Body of pancreas (tissue), 4 donors: ENCODE data around the gene PRSS38. TPM values are rescaled to one million over a fixed set of nuclear protein-coding genes. Genes with fewer than 3 reads are reported as not detected.

Experiments used
- ATAC-seq: fragments of 150-250 bp; one replicate; pipeline ENCODE4 v1.9.1; 2016
- DNase-seq, 4 donors: peaks; one replicate each; pipeline ENCODE4 v3.0.0-alpha.2; 2019
- H3K27ac ChIP-seq, 4 donors: fragments of 200-600 bp; sonication (generic); 1 replicate in 3 of 4; 2 replicates in 1 of 4; pipeline versions ENCODE4 v1.5.1 to v1.6.1; 2016 to 2019; ENCODE audit warnings: mild to moderate bottlenecking in 1 of 4, mixed read lengths in 1 of 4, moderate library complexity in 1 of 4
- H3K27me3 ChIP-seq, 2 donors: fragments of 200-600 bp; sonication (generic); one replicate each; pipeline ENCODE4 v1.6.0; 2016; ENCODE audit warnings: mild to moderate bottlenecking in 1 of 2
- H3K36me3 ChIP-seq, 2 donors: fragments of 200-600 bp; sonication (generic); replicated peaks in 1 of 2; 2 replicates each; pipeline ENCODE4 v1.5.1; 2016; ENCODE audit warnings: low read depth in 2 of 2; ENCODE audit not compliant: insufficient read depth in 1 of 2
- H3K4me1 ChIP-seq: fragments of 200-600 bp; sonication (generic); one replicate; pipeline ENCODE4 v1.6.0; 2016
- H3K4me3 ChIP-seq, 2 donors: fragments of 200-600 bp; sonication (generic); 1 replicate in 1 of 2; 2 replicates in 1 of 2; pipeline ENCODE4 v1.5.1; 2016 to 2019
- H3K9me3 ChIP-seq, 3 donors: fragments of 200-600 bp; sonication (generic); 1 replicate in 2 of 3; 2 replicates in 1 of 3; pipeline ENCODE4 v1.5.1; 2016
- CTCF ChIP-seq, 7 experiments: fragments of 450-650 bp in 4 of 7; fragments of 200-600 bp in 3 of 7; sonication (generic) in 3 of 7; IDR thresholded peaks; one replicate each; pipeline ENCODE4 v1.5.1; 2016 to 2019; ENCODE audit warnings: antibody characterized with exemption in 7 of 7
- POLR2A ChIP-seq, 3 donors: fragments of 450-650 bp; IDR thresholded peaks; one replicate each; pipeline ENCODE4 v1.6.1; 2016; ENCODE audit warnings: antibody characterized with exemption in 3 of 3, mild to moderate bottlenecking in 2 of 3
- WGBS, 2 donors: methylation state at CpG; one replicate each; pipeline ENCODE4 v1.1.5; 2017; 5-methylcytosine and 5-hydroxymethylcytosine counted together
- intact Hi-C: fragments of 100-400 bp; cut with DNase I; formaldehyde crosslinking; loops from one replicate; pipeline ENCODE4 v1.15.1; 2023
- total RNA-seq, 2 donors: library from RNA; depleted of rRNA; stranded (reverse); fragments of >200 nt; gene quantifications; one replicate each; pipeline ENCODE4 v1.1.0, GENCODE V29; 2016

PRSS38 gene
- total RNA-seq, 2 donors from 2014 or later, result not detected

GRCh38 chr1:227883641-227884301 is 68.3 kb downstream of the PRSS38 start:
- no peaks in the 10 kb centered on the region for H3K9me3 ChIP-seq
- H3K36me3 ChIP-seq, result no peaks in the 10 kb centered on the region
- peaks cover 13% of the 10 kb centered on the region for H3K4me1 ChIP-seq
- TF ChIP-seq POLR2A (IDR thresholded peaks at IDR 0.05) (no peak), CTCF (IDR thresholded peaks at IDR 0.05) (no peak)
- no peaks in the 10 kb centered on the region for H3K27me3 ChIP-seq
- intact Hi-C loops, result no loop called here
- ATAC-seq, result no peak
- WGBS, 2 donors, result 87 to 88% methylated on average over 12 to 14 of the region's 15 CpGs
- DNase-seq, result peak in 2 of 4 donors; percentile 6 to 7
- H3K27ac ChIP-seq, result no peak overlapping the region
- no peak overlapping the region for H3K4me3 ChIP-seq

- H3K27me3 ChIP-seq, result no peaks in the 10 kb centered on the region
- WGBS, 2 donors, result 67 to 85% methylated on average over 3 to 13 of the region's 15 CpGs
- no peaks in the 10 kb centered on the region for H3K36me3 ChIP-seq
- no peak overlapping the region for H3K4me3 ChIP-seq
- TF ChIP-seq POLR2A (IDR thresholded peaks at IDR 0.05) (no peak), CTCF (IDR thresholded peaks at IDR 0.05) (no peak)
- H3K9me3 ChIP-seq, result no peaks in the 10 kb centered on the region
- H3K27ac ChIP-seq, result no peak overlapping the region
- intact Hi-C loops, result no loop called here
- ATAC-seq (no peak), DNase-seq (peak in 2 of 4 donors; percentile 7 to 8)
- H3K4me1 ChIP-seq, result peaks cover 13% of the 10 kb centered on the region
Observed at GRCh38 chr1:227884370-227885134, 69.1 kb downstream of the PRSS38 start.

GRCh38 chr1:227885135-227885647 is 69.7 kb downstream of the PRSS38 start:
- no peaks in the 10 kb centered on the region for H3K27me3 ChIP-seq
- TF ChIP-seq POLR2A (IDR thresholded peaks at IDR 0.05) (no peak), CTCF (IDR thresholded peaks at IDR 0.05) (no peak)
- intact Hi-C loops, result no loop called here
- ATAC-seq (no peak), DNase-seq (peak in 1 of 4 donors; percentile 8)
- WGBS, 2 donors, result 78 to 88% methylated on average over 4 to 8 of the region's 8 CpGs
- no peaks in the 10 kb centered on the region for H3K9me3 ChIP-seq
- no peak overlapping the region for H3K4me3 ChIP-seq
- no peaks in the 10 kb centered on the region for H3K36me3 ChIP-seq
- H3K27ac ChIP-seq, result no peak overlapping the region
- peaks cover 13% of the 10 kb centered on the region for H3K4me1 ChIP-seq

GRCh38 chr1:227885648-227886502 is 70.4 kb downstream of the PRSS38 start:
- peak; percentile 22 to 74 (median 38) for DNase-seq
- no peaks in the 10 kb centered on the region for H3K27me3 ChIP-seq
- H3K27ac ChIP-seq, result no peak overlapping the region
- intact Hi-C loops, result no loop called here
- WGBS, 2 donors, result 68 to 73% methylated on average over 7 to 14 of the region's 14 CpGs
- no peaks in the 10 kb centered on the region for H3K9me3 ChIP-seq
- TF ChIP-seq CTCF (IDR thresholded peaks at IDR 0.05) (no peak), POLR2A (IDR thresholded peaks at IDR 0.05) (no peak)
- H3K4me1 ChIP-seq, result peaks cover 13% of the 10 kb centered on the region
- no peaks in the 10 kb centered on the region for H3K36me3 ChIP-seq
- ATAC-seq, result no peak
- no peak overlapping the region for H3K4me3 ChIP-seq
